IPS DF 4.7 (cell line): Measurements from ENCODE around the gene TRIM43B.
"Not testable (repeated sequence)": the region's sequence is repeated elsewhere in the genome, so short reads cannot be mapped to it uniquely, and the experiment has no call there.

Source experiments
- DNase-seq: peaks from one replicate; pipeline ENCODE4 v3.0.0-alpha.2; 2013; ENCODE audit warnings: low spot score; ENCODE audit errors: extremely low read depth

The TRIM43B gene

GRCh38 chr2:95433973-95434372 is 50.6 kb downstream of the TRIM43B start:
- DNase-seq: not testable (repeated sequence)

GRCh38 chr2:95433373-95433772 is 51.2 kb downstream of the TRIM43B start:
- not testable (repeated sequence) for DNase-seq

- not testable (repeated sequence) for DNase-seq
These were observed 54.6 kb downstream of the TRIM43B start for GRCh38 chr2:95429748-95430467.

- DNase-seq: not testable (repeated sequence)
These were observed 57.2 kb downstream of the TRIM43B start for GRCh38 chr2:95427196-95427867.
